Vagina (tissue), 2 donors: ENCODE measurements around the gene TMEM39B. TPM values are rescaled to one million over a fixed set of nuclear protein-coding genes. Genes with fewer than 3 reads are reported as not detected.
"Not testable (repeated sequence)": the region's sequence is repeated elsewhere in the genome, so short reads cannot be mapped to it uniquely, and the experiment has no call there.

Experiments used
- DNase-seq, 2 donors: peaks; one replicate each; pipeline ENCODE4 v3.0.0-alpha.2; 2017; ENCODE audit errors: extremely low spot score in 2 of 2
- H3K27ac ChIP-seq: fragments of 200-600 bp; sonication (generic); one replicate; pipeline ENCODE4 v1.5.1; 2019
- H3K27me3 ChIP-seq: fragments of 200-600 bp; sonication (generic); one replicate; pipeline ENCODE4 v1.5.1; 2019
- H3K36me3 ChIP-seq, 2 donors: fragments of 200-600 bp; sonication (generic); one replicate each; pipeline ENCODE4 v1.5.1; 2017 to 2019
- H3K4me1 ChIP-seq: fragments of 200-600 bp; sonication (generic); one replicate; pipeline ENCODE4 v1.5.1; 2019
- H3K4me3 ChIP-seq, 2 donors: fragments of 200-600 bp; sonication (generic); 1 replicate in 1 of 2; 2 replicates in 1 of 2; pipeline ENCODE4 v1.5.1; 2016 to 2019
- H3K9me3 ChIP-seq: fragments of 200-600 bp; sonication (generic); one replicate; pipeline ENCODE4 v1.5.1; 2019
- CTCF ChIP-seq, 3 experiments: fragments of 450-650 bp in 2 of 3; fragments of 200-600 bp in 1 of 3; sonication (generic) in 1 of 3; IDR thresholded peaks; one replicate each; pipeline ENCODE4 v1.5.1; 2017 to 2019; ENCODE audit warnings: antibody characterized with exemption in 3 of 3, mild to moderate bottlenecking in 2 of 3, moderate library complexity in 2 of 3
- POLR2A ChIP-seq, 2 donors: fragments of 450-650 bp; IDR thresholded peaks; one replicate each; pipeline ENCODE4 v1.6.1; 2017; ENCODE audit warnings: antibody characterized with exemption in 2 of 2, mild to moderate bottlenecking in 2 of 2, moderate library complexity in 2 of 2
- POLR2AphosphoS5 ChIP-seq, 2 donors: sonication (generic); formaldehyde crosslinking; IDR thresholded peaks; one replicate each; pipeline ENCODE4 v1.9.0; 2017; ENCODE audit warnings: antibody characterized with exemption in 2 of 2, mild to moderate bottlenecking in 2 of 2, low read depth in 1 of 2; ENCODE audit not compliant: insufficient read depth in 1 of 2
- intact Hi-C: fragments of 100-400 bp; cut with DNase I; formaldehyde crosslinking; loops from one replicate; pipeline ENCODE4 v1.15.1; 2023
- total RNA-seq: library from RNA; depleted of rRNA; stranded (reverse); fragments of >200 nt; gene quantifications from one replicate; pipeline ENCODE4 v1.2.3, GENCODE V29; 2016

TMEM39B gene
- total RNA-seq, 1 donor from 2014 or later, result 8.3 TPM

GRCh38 chr1:32074841-32075240 is 2.1 kb downstream of the TMEM39B start:
- no peak for DNase-seq
- no peak overlapping the region for H3K27ac ChIP-seq
- H3K4me3 ChIP-seq, result no peak overlapping the region
- no peaks in the 10 kb centered on the region for H3K9me3 ChIP-seq
- peaks cover 0 to 44% of the 10 kb centered on the region in 2 donors for H3K36me3 ChIP-seq
- H3K27me3 ChIP-seq, result no peaks in the 10 kb centered on the region
- TF ChIP-seq CTCF (IDR thresholded peaks at IDR 0.05), result no peak
- intact Hi-C loops, result no loop called here
- peaks cover 19% of the 10 kb centered on the region for H3K4me1 ChIP-seq

- H3K4me1 ChIP-seq, result peaks cover 8% of the 10 kb centered on the region
- TF ChIP-seq POLR2A (IDR thresholded peaks at IDR 0.05) (no peak), POLR2AphosphoS5 (IDR thresholded peaks at IDR 0.05; ENCODE audit: insufficient read depth in 1 of 2, low read depth in 1 of 2) (no peak), CTCF (IDR thresholded peaks at IDR 0.05) (no peak)
- no peak overlapping the region for H3K4me3 ChIP-seq
- intact Hi-C loops, result no loop called here
- DNase-seq, result no peak
- H3K36me3 ChIP-seq, result peaks cover 0 to 56% of the 10 kb centered on the region in 2 donors
- H3K9me3 ChIP-seq, result no peaks in the 10 kb centered on the region
- H3K27me3 ChIP-seq, result no peaks in the 10 kb centered on the region
- no peak overlapping the region for H3K27ac ChIP-seq
Measured at GRCh38 chr1:32077451-32077850, 4.7 kb downstream of the TMEM39B start.

GRCh38 chr1:32082022-32082421 is 9.3 kb downstream of the TMEM39B start:
- TF ChIP-seq CTCF (IDR thresholded peaks at IDR 0.05) (no peak), POLR2A (IDR thresholded peaks at IDR 0.05) (no peak), POLR2AphosphoS5 (IDR thresholded peaks at IDR 0.05; ENCODE audit: insufficient read depth in 1 of 2, low read depth in 1 of 2) (no peak)
- intact Hi-C loops, result no loop called here
- no peaks in the 10 kb centered on the region for H3K27me3 ChIP-seq
- H3K4me3 ChIP-seq, result no peak overlapping the region
- H3K4me1 ChIP-seq, result no peaks in the 10 kb centered on the region
- no peaks in the 10 kb centered on the region for H3K9me3 ChIP-seq
- peaks cover 0 to 43% of the 10 kb centered on the region in 2 donors for H3K36me3 ChIP-seq
- no peak for DNase-seq
- no peak overlapping the region for H3K27ac ChIP-seq

GRCh38 chr1:32086381-32086780 is 13.6 kb downstream of the TMEM39B start:
- peaks cover 0 to 26% of the 10 kb centered on the region in 2 donors for H3K36me3 ChIP-seq
- H3K27me3 ChIP-seq, DNase-seq, intact Hi-C loops, H3K9me3 ChIP-seq, H3K27ac ChIP-seq, H3K4me3 ChIP-seq, H3K4me1 ChIP-seq: not testable (repeated sequence)

- no peak overlapping the region for H3K4me3 ChIP-seq
- no peaks in the 10 kb centered on the region for H3K9me3 ChIP-seq
- H3K4me1 ChIP-seq, result no peaks in the 10 kb centered on the region
- H3K36me3 ChIP-seq, result peaks cover 0 to 51% of the 10 kb centered on the region in 2 donors
- no peak for TF ChIP-seq CTCF (IDR thresholded peaks at IDR 0.05)
- TF ChIP-seq POLR2A (IDR thresholded peaks at IDR 0.05), result no peak
- TF ChIP-seq POLR2AphosphoS5 (IDR thresholded peaks at IDR 0.05; ENCODE audit: insufficient read depth in 1 of 2, low read depth in 1 of 2), result no peak
- intact Hi-C loops, result no loop called here
- no peak for DNase-seq
- H3K27me3 ChIP-seq, result no peaks in the 10 kb centered on the region
- no peak overlapping the region for H3K27ac ChIP-seq
Measured at GRCh38 chr1:32091176-32091575, 18.4 kb downstream of the TMEM39B start.

- DNase-seq, result no peak
- intact Hi-C loops, result no loop called here
- TF ChIP-seq POLR2A (IDR thresholded peaks at IDR 0.05) (no peak), CTCF (IDR thresholded peaks at IDR 0.05) (no peak), POLR2AphosphoS5 (IDR thresholded peaks at IDR 0.05; ENCODE audit: insufficient read depth in 1 of 2, low read depth in 1 of 2) (no peak)
Measured at GRCh38 chr1:32091591-32091990, 18.9 kb downstream of the TMEM39B start.

More at GRCh38 chr1:32091591-32091990, 18.9 kb downstream of the TMEM39B start:
- no peaks in the 10 kb centered on the region for H3K27me3 ChIP-seq
- H3K36me3 ChIP-seq, result peaks cover 0 to 50% of the 10 kb centered on the region in 2 donors
- H3K27ac ChIP-seq, result no peak overlapping the region
- no peaks in the 10 kb centered on the region for H3K4me1 ChIP-seq
- no peak overlapping the region for H3K4me3 ChIP-seq
- H3K9me3 ChIP-seq, result no peaks in the 10 kb centered on the region
